Eye (tissue), 1 donor: ENCODE data around the gene KCNQ1.

ENCODE experiments used
- DNase-seq: peaks from one replicate; pipeline ENCODE4 v3.0.0-alpha.2; 2015

The KCNQ1 gene

GRCh38 chr11:2742611-2743426 is 298.0 kb downstream of the KCNQ1 start:
- DNase-seq, result no peak

GRCh38 chr11:2743427-2744110 is 298.8 kb downstream of the KCNQ1 start:
- DNase-seq, result no peak

- DNase-seq, result no peak
Observed at GRCh38 chr11:2744166-2744565, 299.4 kb downstream of the KCNQ1 start.

DNA sequence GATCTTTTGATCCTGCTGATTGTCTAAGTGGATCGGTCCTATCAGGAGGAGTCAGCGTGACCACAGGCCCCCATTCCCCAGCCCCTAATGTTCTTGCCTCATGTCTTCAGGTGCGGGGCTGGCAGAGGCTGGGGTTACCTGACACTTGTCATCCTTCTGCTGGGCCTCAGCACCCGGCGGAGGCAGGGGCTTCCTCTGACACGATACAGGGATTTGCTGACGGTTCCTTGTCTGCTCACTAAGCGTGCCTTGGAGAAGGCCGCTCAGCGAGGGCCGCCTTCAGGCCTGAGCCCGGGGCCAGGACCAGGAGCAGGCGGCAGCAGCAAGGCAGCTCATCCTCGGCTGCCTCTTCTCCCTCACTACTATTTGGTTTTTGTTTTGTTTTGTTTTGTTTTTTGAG is 300.7 kb downstream of the KCNQ1 start:
- no peak for DNase-seq

DNA sequence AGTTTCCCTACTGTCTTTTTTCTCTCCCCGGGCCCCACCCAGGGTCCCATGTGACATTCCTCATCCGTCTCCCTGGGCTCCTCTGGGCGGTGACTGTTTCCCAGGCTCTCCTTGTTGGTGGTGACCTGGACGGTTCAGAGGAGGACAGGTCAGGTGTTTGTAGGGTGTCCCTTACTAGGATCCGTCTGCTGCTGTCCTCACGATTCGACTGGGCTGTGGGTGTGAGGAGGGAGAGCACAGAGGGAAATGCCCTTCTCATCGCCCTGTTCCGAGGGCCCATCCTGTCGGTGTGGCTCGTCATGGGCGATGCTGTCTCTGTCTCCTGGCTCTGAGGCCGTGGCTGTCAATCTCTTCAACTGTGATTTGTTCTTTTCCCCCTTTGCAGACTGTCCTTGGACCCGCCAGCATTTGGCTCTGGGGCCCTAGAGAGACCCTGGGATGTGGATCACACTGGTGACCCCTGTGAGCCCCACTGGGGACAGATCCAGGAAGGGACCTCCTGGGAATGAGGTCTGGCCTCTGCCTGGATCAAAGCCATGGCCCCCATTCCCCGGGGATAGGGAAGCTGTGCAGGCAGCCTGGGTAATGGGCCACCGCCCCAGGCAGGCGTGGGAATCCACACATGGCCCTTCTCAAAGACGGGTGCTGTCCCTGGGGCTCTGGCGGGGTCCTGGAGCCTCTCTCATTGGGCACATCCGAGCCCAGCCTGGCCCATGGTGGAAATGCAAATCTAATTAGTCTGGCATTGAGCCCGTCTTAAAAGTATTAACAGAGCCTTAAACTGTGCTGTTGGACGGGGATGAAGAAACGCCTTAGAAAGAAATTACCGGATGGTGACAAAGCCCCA is 301.8 kb downstream of the KCNQ1 start:
- peak; percentile 68 for DNase-seq

DNA sequence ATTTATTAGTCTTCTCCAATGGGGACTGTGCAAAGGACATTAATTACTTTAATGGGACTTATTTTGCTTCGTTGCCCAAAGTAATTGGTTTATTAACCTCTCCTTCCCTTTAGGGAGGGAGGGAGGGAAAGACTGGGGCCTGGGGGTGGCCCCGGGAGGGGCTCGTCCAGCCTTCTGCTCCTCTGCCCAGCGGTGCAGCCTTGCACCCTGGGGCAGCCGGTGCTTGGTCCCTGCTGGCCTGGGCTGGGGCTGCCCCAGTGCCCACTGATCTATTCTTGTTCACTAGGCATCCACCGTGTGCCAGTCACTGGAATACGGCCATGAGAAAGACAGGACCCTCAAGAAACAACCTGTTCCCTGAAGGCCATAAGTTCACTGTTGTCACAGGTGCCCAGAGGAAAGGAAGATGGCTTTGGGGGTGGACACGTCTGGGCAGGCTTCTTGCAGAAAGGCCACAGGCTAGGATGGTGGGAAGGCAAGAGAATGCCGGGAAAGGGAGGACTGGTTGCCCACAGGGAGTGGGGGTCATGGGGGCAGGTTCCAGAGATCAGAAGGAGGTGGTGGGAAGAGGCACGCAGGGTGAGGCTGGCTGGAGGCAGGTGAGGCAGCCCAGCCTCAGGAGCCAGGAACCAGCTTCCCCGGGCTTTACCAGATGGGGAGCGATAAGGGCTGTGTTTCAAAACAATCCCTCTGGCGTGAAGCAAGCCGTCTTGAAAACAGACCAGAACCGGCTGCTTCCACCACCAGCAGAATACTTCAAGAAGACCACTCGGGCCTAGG is 302.6 kb downstream of the KCNQ1 start:
- DNase-seq, result no peak

DNA sequence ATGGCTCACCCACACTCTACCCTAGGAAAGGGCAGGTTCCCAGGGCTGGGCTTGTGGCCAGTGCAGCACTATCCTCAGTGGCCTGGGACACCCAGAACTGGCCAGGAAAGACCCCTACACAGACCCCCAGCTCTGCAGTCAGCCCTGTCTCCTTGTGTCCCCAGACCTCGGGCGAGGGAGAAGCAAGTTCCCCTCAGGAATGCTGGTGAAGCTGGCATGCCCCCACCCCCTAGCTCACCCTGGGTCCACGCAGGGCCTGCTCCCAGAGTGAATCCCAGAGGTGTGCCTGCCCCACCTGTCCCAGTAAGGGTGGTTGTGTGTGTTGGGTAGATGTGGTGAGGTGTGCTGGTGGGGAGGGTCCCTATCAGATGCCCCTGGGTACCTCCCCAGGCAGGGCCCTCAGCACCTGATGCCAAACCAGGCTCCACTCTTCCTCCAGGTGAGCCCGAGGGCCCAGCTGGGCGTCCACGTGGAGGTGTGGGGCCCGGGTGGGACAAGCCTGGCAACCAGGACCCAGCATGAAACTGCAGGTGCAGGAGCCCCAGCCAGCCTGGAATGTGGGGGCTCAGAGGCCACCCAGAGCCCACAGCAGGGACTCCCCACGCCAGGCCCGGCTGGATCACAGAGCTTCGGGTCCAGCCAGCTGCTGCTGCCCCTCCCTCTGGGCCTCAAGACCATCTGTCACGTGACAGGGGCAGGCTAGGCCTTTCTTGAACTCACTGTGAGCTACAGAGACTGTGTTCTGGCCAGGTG is 303.4 kb downstream of the KCNQ1 start:
- no peak for DNase-seq

DNA sequence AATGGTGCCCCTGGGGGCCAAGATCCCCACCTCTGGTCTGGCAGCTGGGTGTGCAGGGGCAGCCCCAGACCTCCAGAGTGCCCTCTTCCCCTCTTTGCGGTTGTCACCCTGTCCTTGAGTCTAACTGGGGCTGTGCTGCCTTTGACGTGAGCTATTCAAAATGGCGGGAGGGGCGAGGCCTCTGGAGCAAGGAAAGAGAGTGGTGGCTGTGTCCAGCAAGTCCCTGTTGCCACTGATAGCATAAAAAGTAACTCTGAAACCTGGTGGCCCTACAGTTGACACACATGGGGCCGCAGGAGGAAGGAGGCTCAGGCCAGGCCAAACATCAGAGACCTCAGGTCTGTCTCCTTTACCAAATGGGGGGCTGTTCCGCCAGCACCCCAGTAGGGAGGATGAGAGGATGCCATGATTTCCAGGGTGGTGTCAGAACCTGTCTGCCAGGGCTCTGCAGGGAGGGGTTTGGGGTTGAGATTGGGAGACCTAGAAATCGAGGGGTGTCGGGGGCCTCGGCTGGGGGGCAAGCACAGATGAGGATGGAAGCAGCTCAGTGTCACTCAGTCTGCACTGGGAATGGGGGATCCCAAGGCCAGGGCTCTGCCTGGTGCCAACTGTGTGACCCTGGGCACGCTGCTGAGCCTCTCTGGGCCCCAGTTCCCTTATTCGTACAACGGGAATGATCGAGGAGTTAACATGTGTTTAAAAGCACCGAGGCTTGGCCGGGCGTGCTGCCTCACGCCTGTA is 304.2 kb downstream of the KCNQ1 start:
- DNase-seq, result no peak

- DNase-seq, result no peak
Observed at GRCh38 chr11:2750101-2750681, 305.4 kb downstream of the KCNQ1 start.

- DNase-seq, result peak; percentile 83
Observed at GRCh38 chr11:2750682-2751522, 306.1 kb downstream of the KCNQ1 start.

GRCh38 chr11:2751523-2752203 is 306.9 kb downstream of the KCNQ1 start:
- no peak for DNase-seq

DNA sequence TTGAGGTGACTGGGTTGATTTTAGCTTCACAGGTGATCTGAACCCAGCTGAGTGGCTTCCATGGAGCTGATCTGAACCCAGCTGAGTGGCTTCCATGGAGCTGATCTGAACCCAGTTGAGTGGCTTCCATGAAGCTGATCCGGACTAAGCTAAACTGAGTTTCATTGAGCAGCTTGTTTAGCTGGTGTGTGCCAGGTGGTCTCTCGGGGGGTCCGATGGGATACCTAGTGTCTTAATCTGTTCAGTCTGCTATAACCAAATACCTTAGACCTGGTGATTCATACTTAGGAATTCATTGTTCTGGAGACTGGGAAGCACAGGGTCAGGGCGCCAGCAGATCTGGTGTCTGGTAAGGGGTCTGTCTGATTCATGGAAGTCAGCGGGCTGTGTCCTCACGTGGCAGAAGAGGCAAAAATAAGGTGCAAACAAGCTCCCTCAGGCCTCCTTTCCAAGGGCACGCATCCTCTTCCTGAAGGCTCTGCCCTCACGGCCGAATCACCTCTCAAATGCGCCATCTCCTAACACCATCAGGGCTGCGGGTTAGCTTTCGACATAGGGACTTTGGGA is 307.5 kb downstream of the KCNQ1 start:
- DNase-seq, result no peak

- no peak for DNase-seq
Observed at GRCh38 chr11:2752923-2753322, 308.1 kb downstream of the KCNQ1 start.

- DNase-seq, result no peak
Observed at GRCh38 chr11:2754008-2754407, 309.2 kb downstream of the KCNQ1 start.

GRCh38 chr11:2755071-2755470 is 310.3 kb downstream of the KCNQ1 start:
- no peak for DNase-seq

GRCh38 chr11:2758751-2759150 is 313.9 kb downstream of the KCNQ1 start:
- no peak for DNase-seq

- no peak for DNase-seq
Observed at GRCh38 chr11:2759228-2760195, 314.7 kb downstream of the KCNQ1 start.
